GM21786 (cell line): ENCODE results near the gene LCN1.

Experiments used
- ATAC-seq: cut with Tn5 transposase; IDR thresholded peaks from one replicate; pipeline ENCODE4 v1.9.1; 2021; ENCODE audit not compliant: unreplicated experiment

The LCN1 gene

DNA sequence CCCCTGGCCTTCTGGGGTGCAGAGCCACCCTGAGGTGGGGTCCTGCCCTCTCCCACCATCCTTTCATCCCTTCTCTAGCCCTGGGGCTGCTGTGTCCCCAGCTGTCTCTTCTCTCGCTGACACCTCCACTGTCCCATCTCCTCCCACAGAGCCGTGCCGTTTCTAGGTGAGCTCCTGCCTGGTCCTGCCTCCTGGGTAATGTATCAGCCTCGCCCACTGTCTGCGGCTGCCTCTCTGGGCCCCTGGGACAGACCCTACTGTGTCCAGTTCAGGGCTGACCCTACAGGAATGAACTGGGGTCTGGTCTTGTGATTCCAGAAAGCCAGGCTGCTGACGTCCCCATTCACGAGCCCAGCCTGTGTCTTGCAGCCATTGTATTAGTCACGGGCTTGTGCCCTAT is 44.4 kb downstream of the LCN1 start:
- no peak for ATAC-seq

DNA sequence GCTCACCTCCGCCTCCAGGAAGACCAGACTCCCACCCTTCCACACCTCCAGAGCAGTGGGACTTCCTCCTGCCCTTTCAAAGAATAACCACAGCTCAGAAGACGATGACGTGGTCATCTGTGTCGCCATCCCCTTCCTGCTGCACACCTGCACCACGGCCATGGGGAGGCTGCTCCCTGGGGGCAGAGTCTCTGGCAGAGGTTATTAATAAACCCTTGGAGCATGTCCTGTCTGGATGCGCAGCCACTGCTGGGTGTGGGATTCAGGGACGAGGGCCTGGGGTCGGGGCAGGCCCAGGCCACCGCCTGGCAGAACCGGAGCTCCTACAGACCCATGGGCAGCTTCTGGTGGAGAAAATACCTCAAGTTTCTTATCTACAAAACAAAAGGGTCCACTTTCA is 45.3 kb downstream of the LCN1 start:
- ATAC-seq: no peak

DNA sequence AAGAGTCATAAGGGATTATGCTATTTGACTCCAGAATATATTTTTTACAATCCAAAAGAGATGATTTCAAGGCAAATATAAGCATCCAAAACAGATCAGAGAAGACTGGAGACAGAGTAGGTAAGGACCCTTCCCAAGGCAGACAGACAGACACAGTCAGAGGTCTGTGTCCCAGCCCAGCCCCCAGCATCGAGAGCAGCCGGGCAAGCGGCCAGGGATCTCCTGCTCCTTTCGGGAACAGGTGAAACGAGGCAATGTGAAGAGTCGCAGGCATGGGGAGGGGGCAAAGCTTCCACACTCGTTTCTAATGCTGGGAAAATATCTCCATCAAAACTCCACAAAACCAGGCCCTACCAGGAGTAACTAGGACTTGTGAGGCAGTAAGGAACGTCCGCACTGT is 46.1 kb downstream of the LCN1 start:
- no peak for ATAC-seq

DNA sequence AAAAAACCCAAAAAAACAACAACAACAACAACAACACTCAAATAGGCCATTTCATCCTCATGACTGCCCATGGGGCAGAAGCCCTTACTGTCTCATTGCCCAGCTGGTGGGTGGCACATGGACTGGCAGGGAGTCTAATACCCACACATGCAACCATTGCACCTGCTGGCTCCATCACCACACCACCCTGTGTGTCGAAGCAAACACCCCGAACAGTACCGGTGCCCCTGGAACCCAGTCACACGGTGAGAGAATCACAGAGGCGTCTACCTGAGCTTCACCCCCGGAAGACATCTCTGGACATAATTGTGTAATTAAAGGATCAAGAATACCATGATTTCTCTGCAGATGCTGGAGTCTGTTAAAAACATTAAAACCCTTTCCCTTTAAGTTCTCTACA is 46.8 kb downstream of the LCN1 start:
- ATAC-seq: no peak

DNA sequence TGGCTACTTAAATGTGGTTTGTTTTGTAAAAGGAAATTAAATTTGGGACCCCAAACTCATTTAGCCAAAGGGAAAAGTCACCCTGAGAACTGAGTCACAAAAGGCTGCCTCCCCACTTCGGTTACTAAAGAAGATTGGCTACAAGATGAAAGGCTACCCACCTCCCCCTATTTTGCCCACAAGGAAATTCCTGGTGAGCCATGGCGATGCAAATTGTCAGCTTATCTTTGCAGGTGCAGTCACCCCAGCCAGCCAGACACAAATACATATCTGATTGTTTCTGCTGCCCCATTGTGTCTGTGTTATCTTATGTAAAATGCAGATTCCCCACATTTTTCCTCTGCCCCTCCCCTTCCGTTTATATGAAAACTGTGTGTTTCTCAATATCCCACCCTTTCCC is 49.2 kb downstream of the LCN1 start:
- no peak for ATAC-seq

DNA sequence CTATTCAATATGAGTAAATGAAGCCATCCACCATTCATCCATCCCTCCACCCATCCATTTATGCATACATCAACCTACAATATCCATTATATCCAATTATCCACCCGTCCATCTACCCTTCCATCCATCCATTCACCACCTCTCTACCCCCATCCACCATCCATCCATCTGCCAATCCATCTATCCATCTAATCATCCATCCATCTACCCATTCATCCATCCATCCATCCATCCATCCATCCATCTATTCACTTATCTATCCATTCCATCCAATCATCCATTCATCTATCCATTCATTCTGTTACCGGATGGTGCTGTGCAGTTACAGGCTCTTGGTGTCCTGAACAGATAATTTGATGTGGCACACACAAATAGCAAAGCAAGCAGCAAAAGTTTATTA is 51.0 kb downstream of the LCN1 start:
- no peak for ATAC-seq

DNA sequence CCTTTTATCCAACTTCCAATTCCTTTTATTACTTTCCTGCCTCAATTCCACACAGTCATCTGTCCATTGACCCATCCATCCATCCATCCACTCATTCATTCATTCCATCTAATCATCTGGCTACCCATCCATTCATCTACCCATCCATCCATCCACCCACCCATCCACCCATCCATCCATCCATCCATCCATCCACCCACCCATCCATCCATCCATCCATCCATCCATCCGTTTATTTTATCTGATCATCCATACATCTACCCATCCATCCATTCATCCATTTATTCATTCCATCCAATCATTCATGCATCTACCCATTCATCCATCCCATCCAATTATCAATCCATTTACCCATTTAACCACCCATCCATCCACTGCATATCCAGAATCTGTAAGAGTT is 51.9 kb downstream of the LCN1 start:
- ATAC-seq: no peak

DNA sequence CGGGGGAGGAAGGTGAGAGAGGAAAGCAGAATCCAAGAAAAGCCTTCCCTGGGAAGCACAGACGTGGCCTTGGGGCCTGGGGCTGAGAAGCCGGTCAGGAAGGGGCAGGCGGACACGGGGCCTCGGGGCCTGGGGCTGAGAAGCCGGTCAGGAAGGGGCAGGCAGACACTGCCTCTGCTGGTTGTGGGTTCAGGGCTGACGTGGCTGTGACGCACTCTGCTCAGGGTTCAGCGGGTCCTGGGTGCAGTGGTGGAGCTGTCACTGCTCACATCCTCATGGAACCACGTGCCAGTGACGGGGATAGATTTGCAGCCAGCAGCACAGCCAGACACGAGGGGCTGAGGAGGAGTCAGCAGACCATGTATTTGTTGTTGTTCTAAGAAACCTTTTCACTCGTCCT is 53.1 kb downstream of the LCN1 start:
- no peak for ATAC-seq

DNA sequence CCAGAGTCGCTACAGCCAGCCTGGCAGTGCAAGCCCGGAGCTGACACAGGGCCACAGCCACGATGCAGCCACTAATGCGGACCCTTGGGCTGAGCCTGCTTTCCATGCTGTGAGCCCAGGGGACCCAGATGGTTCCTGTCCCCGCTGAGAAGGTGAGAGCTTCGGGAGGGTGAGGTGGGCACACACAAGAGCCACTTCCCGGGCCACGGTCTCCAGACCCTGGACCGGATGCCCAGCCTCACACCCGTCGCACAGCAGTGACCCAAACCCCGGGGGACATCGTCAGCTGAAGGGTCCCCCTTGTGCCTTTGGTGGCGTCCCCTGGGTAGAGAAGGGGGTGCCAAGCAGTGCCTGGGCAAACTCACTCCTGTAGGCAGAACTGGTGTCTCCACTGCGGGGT is 53.7 kb downstream of the LCN1 start:
- no peak for ATAC-seq
